HepG2 (cell line): ENCODE data around the gene ACBD6. TPM values are rescaled to one million over a fixed set of nuclear protein-coding genes. Genes with fewer than 3 reads are reported as not detected.

Experiments used
- HOXA5 ChIP-seq: sonication (generic); formaldehyde crosslinking; IDR thresholded peaks from 2 replicates; pipeline ENCODE4 v1.4.0; 2020; ENCODE audit warnings: missing genetic modification reagents
- KDM3A ChIP-seq: IDR thresholded peaks from 2 replicates; pipeline ENCODE4 v1.6.1; 2018; ENCODE audit warnings: low read depth, missing compliant biosample characterization
- NCOA2 ChIP-seq: sonication (generic); formaldehyde crosslinking; IDR thresholded peaks from 2 replicates; pipeline ENCODE4 v1.8.0; 2022; ENCODE audit warnings: inconsistent platforms
- PHF21A ChIP-seq: sonication (generic); formaldehyde crosslinking; IDR thresholded peaks from 2 replicates; pipeline ENCODE4 v1.5.0; 2020; ENCODE audit warnings: mild to moderate bottlenecking, missing genetic modification reagents
- SOX13 ChIP-seq, 3 experiments: fragments of 450-650 bp in 1 of 3; sonication (generic) in 1 of 3; formaldehyde crosslinking in 1 of 3; IDR thresholded peaks in 2 of 3; conservative IDR thresholded peaks in 1 of 3; 2 replicates each; pipeline versions ENCODE4 v1.5.0 to v1.6.1; 2016 to 2020; ENCODE audit warnings: antibody characterized with exemption in 1 of 3, mild to moderate bottlenecking in 1 of 3, missing compliant biosample characterization in 1 of 3, missing genetic modification reagents in 1 of 3, moderate library complexity in 1 of 3
- SP1 ChIP-seq, 2 experiments: fragments of 450-650 bp in 1 of 2; sonication (generic) in 1 of 2; formaldehyde crosslinking in 1 of 2; IDR thresholded peaks; 2 replicates each; pipeline versions ENCODE4 v1.4.0 to v1.6.1; 2016 to 2020; ENCODE audit warnings: missing genetic modification reagents in 1 of 2
- ZKSCAN5 ChIP-seq: sonication (generic); formaldehyde crosslinking; IDR thresholded peaks from 2 replicates; pipeline ENCODE4 v1.5.1; 2020; ENCODE audit warnings: mild to moderate bottlenecking, missing genetic modification reagents
- ZMAT3 ChIP-seq: sonication (generic); formaldehyde crosslinking; conservative IDR thresholded peaks from 2 replicates; pipeline ENCODE4 v1.7.0; 2021; ENCODE audit warnings: missing genetic modification reagents
- ZNF367 ChIP-seq: sonication (generic); formaldehyde crosslinking; IDR thresholded peaks from 2 replicates; pipeline ENCODE4 v1.4.0; 2020; ENCODE audit warnings: missing genetic modification reagents, borderline replicate concordance
- ZNF780A ChIP-seq: sonication (generic); formaldehyde crosslinking; IDR thresholded peaks from 2 replicates; pipeline ENCODE4 v1.8.0; 2022; ENCODE audit warnings: mild to moderate bottlenecking, missing genetic modification reagents, moderate library complexity
- ZSCAN21 ChIP-seq: sonication (generic); formaldehyde crosslinking; IDR thresholded peaks from 2 replicates; pipeline ENCODE4 v1.8.0; 2022; ENCODE audit warnings: mild to moderate bottlenecking, missing genetic modification reagents, moderate library complexity, borderline replicate concordance
- ZSCAN31 ChIP-seq: sonication (generic); formaldehyde crosslinking; IDR thresholded peaks from 2 replicates; pipeline ENCODE4 v1.5.0; 2020; ENCODE audit warnings: low read depth, mild to moderate bottlenecking, missing genetic modification reagents
- polyA plus RNA-seq, 8 experiments: library from polyadenylated mRNA; depleted of rRNA in 3 of 8; stranded (reverse) in 7 of 8; unstranded in 1 of 8; fragments of >200 nt; fragmentation: Illumina TruSeq in 4 of 8; extraction: Trizol in 4 of 8; gene quantifications; 2 replicates each; pipeline versions ENCODE4 v1.2.1 to v1.2.3, GENCODE V29; 2011 to 2016; ENCODE audit warnings: low read depth in 4 of 8, missing spikeins in 1 of 8, mixed read lengths in 1 of 8; ENCODE audit not compliant: insufficient read depth in 1 of 8
- total RNA-seq, 5 experiments: library from RNA; depleted of rRNA; stranded (reverse); fragments of >200 nt; fragmentation: Illumina TruSeq; extraction: Trizol; gene quantifications; 2 replicates each; pipeline ENCODE4 v1.2.3, GENCODE V29; 2016; ENCODE audit warnings: low read depth in 1 of 5
- TF ChIP-seq, protein P1 (sequence below): sonication (generic); formaldehyde crosslinking; IDR thresholded peaks from 2 replicates; pipeline ENCODE4 v1.4.0; 2020; ENCODE audit warnings: low read depth, mild to moderate bottlenecking, missing genetic modification reagents
- TF ChIP-seq, protein P2 (sequence below): IDR thresholded peaks from 2 replicates; pipeline ENCODE4 v1.6.1; 2012; ENCODE audit warnings: inconsistent platforms
- TF ChIP-seq, protein P3 (sequence below): sonication (generic); formaldehyde crosslinking; conservative IDR thresholded peaks from 2 replicates; pipeline ENCODE4 v1.8.1; 2023; ENCODE audit warnings: missing genetic modification reagents
- TF ChIP-seq, protein P4 (sequence below): IDR thresholded peaks from 2 replicates; pipeline ENCODE4 v1.6.1; 2016; ENCODE audit warnings: missing biosample characterization, missing genetic modification reagents, low read depth
- TF ChIP-seq, protein P5 (sequence below): sonication (generic); formaldehyde crosslinking; IDR thresholded peaks from 2 replicates; pipeline ENCODE4 v1.5.0; 2020; ENCODE audit warnings: mild to moderate bottlenecking, missing genetic modification reagents
- TF ChIP-seq, protein P6 (sequence below): sonication (generic); formaldehyde crosslinking; IDR thresholded peaks from 2 replicates; pipeline ENCODE4 v1.4.0; 2020; ENCODE audit warnings: missing genetic modification reagents

Gene ACBD6
- total and polyA plus RNA-seq, 2 of the 13 experiments (the other 11 are each of a cell fraction or from before 2014, with no cell fraction given), result 33.5 to 47.2 TPM

DNA sequence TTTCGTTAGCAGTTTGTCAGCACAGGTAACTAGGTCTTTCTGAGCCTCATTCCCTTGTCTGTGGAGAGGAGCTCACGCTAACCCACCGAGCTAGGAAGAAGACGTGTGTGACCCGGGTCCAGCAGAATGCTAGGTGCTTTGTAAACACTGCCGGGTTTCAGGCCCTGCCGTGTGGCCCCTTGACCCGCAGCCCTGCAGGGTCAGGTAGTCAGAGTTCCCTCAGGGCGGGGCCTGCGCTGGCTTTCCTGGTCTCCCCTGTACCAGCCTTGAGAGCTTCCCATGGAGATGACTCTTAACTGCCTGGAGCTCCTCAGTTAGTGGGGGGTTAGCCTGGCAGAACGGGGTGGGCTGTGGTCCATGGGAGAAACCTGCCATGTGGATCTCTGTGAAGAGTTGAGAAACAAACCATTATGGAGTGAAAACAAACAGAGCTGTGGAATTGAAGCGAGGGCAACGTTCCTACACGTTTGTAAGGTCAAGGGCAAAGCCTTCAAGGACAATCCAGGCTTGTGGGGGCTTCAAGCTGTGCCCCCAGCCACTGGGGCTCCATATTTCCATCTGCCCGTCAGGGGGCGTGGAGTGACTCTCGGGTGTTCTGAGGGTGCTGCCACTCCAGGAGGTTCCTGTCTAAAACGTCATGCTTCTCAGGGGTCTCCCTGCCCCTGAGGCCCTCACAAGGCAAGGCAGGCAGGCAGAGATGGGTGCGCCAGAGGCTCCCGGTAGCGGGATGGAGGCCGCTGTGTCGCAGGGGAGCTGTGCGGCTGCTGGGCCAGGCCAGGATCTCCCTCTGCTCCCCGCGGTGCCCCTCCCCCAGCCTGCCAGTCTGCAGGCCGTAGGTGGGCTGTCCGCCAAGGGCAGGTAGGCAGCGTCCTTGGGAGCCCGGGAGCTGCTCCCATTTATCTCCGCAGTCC lies 248.5 kb downstream of the ACBD6 start (continued):
- no peak for TF ChIP-seq SOX13 (IDR thresholded peaks at IDR 0.05)
- no peak for TF ChIP-seq SOX13 (CRISPR knock-in tag; conservative IDR thresholded peaks at IDR 0.05 in 1 of 2, IDR thresholded peaks at IDR 0.05 in 1 of 2)
- TF ChIP-seq PHF21A (CRISPR knock-in tag), result peak; percentile 57; the same call in 1 of the 2 replicates
- TF ChIP-seq, protein P1, sequence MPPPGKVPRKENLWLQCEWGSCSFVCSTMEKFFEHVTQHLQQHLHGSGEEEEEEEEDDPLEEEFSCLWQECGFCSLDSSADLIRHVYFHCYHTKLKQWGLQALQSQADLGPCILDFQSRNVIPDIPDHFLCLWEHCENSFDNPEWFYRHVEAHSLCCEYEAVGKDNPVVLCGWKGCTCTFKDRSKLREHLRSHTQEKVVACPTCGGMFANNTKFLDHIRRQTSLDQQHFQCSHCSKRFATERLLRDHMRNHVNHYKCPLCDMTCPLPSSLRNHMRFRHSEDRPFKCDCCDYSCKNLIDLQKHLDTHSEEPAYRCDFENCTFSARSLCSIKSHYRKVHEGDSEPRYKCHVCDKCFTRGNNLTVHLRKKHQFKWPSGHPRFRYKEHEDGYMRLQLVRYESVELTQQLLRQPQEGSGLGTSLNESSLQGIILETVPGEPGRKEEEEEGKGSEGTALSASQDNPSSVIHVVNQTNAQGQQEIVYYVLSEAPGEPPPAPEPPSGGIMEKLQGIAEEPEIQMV, result no peak
- TF ChIP-seq, protein P2, sequence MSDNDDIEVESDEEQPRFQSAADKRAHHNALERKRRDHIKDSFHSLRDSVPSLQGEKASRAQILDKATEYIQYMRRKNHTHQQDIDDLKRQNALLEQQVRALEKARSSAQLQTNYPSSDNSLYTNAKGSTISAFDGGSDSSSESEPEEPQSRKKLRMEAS, result no peak
- TF ChIP-seq ZMAT3 (CRISPR knock-in tag), result no peak
- TF ChIP-seq, protein P3, sequence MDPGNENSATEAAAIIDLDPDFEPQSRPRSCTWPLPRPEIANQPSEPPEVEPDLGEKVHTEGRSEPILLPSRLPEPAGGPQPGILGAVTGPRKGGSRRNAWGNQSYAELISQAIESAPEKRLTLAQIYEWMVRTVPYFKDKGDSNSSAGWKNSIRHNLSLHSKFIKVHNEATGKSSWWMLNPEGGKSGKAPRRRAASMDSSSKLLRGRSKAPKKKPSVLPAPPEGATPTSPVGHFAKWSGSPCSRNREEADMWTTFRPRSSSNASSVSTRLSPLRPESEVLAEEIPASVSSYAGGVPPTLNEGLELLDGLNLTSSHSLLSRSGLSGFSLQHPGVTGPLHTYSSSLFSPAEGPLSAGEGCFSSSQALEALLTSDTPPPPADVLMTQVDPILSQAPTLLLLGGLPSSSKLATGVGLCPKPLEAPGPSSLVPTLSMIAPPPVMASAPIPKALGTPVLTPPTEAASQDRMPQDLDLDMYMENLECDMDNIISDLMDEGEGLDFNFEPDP (CRISPR knock-in tag), result 0 out of 2 replicates have a peak, but pooled peaks have one; percentile 87
- no peak for TF ChIP-seq KDM3A (CRISPR knock-in tag)
- TF ChIP-seq ZNF780A (CRISPR knock-in tag), result no peak
- TF ChIP-seq, protein P4, sequence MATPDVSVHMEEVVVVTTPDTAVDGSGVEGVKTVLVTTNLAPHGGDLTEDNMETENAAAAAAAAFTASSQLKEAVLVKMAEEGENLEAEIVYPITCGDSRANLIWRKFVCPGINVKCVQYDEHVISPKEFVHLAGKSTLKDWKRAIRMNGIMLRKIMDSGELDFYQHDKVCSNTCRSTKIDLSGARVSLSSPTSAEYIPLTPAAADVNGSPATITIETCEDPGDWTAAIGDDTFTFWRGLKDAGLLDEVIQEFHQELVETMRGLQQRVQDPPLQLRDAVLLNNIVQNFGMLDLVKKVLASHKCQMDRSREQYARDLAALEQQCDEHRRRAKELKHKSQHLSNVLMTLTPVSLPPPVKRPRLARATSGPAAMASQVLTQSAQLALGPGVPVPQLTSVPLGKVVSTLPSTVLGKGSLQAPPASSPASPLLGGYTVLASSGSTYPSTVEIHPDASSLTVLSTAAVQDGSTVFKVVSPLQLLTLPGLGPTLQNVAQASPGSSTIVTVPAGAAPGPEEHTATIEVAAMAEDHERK (CRISPR knock-in tag), result no peak
- TF ChIP-seq ZSCAN21 (CRISPR knock-in tag), result peak; percentile 72; the same call in 1 of the 2 replicates
- TF ChIP-seq NCOA2 (CRISPR knock-in tag), result no peak
- TF ChIP-seq ZKSCAN5, result no peak
- TF ChIP-seq SP1 (IDR thresholded peaks at IDR 0.05), result no peak
- TF ChIP-seq SP1 (CRISPR knock-in tag; IDR thresholded peaks at IDR 0.05), result no peak
- TF ChIP-seq HOXA5 (CRISPR knock-in tag), result peak; percentile 47; the same call in 1 of the 2 replicates
- TF ChIP-seq, protein P5, sequence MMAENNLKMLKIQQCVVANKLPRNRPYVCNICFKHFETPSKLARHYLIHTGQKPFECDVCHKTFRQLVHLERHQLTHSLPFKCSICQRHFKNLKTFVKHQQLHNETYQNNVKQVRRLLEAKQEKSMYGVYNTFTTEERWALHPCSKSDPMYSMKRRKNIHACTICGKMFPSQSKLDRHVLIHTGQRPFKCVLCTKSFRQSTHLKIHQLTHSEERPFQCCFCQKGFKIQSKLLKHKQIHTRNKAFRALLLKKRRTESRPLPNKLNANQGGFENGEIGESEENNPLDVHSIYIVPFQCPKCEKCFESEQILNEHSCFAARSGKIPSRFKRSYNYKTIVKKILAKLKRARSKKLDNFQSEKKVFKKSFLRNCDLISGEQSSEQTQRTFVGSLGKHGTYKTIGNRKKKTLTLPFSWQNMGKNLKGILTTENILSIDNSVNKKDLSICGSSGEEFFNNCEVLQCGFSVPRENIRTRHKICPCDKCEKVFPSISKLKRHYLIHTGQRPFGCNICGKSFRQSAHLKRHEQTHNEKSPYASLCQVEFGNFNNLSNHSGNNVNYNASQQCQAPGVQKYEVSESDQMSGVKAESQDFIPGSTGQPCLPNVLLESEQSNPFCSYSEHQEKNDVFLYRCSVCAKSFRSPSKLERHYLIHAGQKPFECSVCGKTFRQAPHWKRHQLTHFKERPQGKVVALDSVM (CRISPR knock-in tag), result no peak
- TF ChIP-seq ZNF367 (CRISPR knock-in tag), result no peak
- TF ChIP-seq, protein P6, sequence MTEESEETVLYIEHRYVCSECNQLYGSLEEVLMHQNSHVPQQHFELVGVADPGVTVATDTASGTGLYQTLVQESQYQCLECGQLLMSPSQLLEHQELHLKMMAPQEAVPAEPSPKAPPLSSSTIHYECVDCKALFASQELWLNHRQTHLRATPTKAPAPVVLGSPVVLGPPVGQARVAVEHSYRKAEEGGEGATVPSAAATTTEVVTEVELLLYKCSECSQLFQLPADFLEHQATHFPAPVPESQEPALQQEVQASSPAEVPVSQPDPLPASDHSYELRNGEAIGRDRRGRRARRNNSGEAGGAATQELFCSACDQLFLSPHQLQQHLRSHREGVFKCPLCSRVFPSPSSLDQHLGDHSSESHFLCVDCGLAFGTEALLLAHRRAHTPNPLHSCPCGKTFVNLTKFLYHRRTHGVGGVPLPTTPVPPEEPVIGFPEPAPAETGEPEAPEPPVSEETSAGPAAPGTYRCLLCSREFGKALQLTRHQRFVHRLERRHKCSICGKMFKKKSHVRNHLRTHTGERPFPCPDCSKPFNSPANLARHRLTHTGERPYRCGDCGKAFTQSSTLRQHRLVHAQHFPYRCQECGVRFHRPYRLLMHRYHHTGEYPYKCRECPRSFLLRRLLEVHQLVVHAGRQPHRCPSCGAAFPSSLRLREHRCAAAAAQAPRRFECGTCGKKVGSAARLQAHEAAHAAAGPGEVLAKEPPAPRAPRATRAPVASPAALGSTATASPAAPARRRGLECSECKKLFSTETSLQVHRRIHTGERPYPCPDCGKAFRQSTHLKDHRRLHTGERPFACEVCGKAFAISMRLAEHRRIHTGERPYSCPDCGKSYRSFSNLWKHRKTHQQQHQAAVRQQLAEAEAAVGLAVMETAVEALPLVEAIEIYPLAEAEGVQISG (CRISPR knock-in tag), result no peak; the same call in 1 of the 2 replicates
- TF ChIP-seq ZSCAN31 (CRISPR knock-in tag), result peak; percentile 65; the same call in 1 of the 2 replicates
